Endothelial cell of umbilical vein (primary cell): ENCODE data around the gene PCNX4.

Source experiments
- EZH2 ChIP-seq: IDR thresholded peaks from 2 replicates; pipeline ENCODE4 v1.6.1; 2012; ENCODE audit warnings: borderline replicate concordance, low read depth, mild to moderate bottlenecking, moderate library complexity, low read length, inconsistent platforms; ENCODE audit not compliant: severe bottlenecking
- MAX ChIP-seq: IDR thresholded peaks from 2 replicates; pipeline ENCODE4 v1.6.1; 2011; ENCODE audit not compliant: insufficient read depth, insufficient read length

GRCh38 chr14:60091550-60092525, at the start of gene PCNX4:
- TF ChIP-seq EZH2 (no peak), MAX (peak; percentile 36)
